GM21360 (cell line): ENCODE results near the gene PRPF19.
"Not testable (repeated sequence)": the region's sequence is repeated elsewhere in the genome, so short reads cannot be mapped to it uniquely, and the experiment has no call there.

ENCODE experiments used
- ATAC-seq: cut with Tn5 transposase; IDR thresholded peaks from one replicate; pipeline ENCODE4 v1.9.1; 2021; ENCODE audit warnings: mild to moderate bottlenecking, moderate library complexity; ENCODE audit not compliant: unreplicated experiment

The PRPF19 gene

GRCh38 chr11:60909680-60910280 lies 3.4 kb upstream of the PRPF19 start:
- ATAC-seq: not testable (repeated sequence)

GRCh38 chr11:60908803-60909202 lies 2.4 kb upstream of the PRPF19 start:
- no peak for ATAC-seq

GRCh38 chr11:60905551-60906113 lies 753 bp downstream of the PRPF19 start:
- no peak for ATAC-seq

GRCh38 chr11:60905047-60905446 lies 1.3 kb downstream of the PRPF19 start:
- ATAC-seq: no peak

- no peak for ATAC-seq
These were observed 3.8 kb downstream of the PRPF19 start for GRCh38 chr11:60902625-60903024.

- no peak for ATAC-seq
These were observed 5.5 kb downstream of the PRPF19 start for GRCh38 chr11:60900673-60901404.

GRCh38 chr11:60899977-60900376 lies 6.4 kb downstream of the PRPF19 start:
- no peak for ATAC-seq

GRCh38 chr11:60899046-60899936 lies 7.1 kb downstream of the PRPF19 start:
- no peak for ATAC-seq

- ATAC-seq: no peak
These were observed 8.9 kb downstream of the PRPF19 start for GRCh38 chr11:60897496-60897895.

GRCh38 chr11:60895687-60896086 lies 10.7 kb downstream of the PRPF19 start:
- no peak for ATAC-seq

- ATAC-seq: no peak
These were observed 15.2 kb downstream of the PRPF19 start for GRCh38 chr11:60891103-60891741.

- ATAC-seq: no peak
These were observed 15.7 kb downstream of the PRPF19 start for GRCh38 chr11:60890696-60891095.

- no peak for ATAC-seq
These were observed 16.5 kb downstream of the PRPF19 start for GRCh38 chr11:60889869-60890311.

- ATAC-seq: no peak
These were observed 18.8 kb downstream of the PRPF19 start for GRCh38 chr11:60887556-60887955.

GRCh38 chr11:60880643-60881282 lies 25.6 kb downstream of the PRPF19 start:
- ATAC-seq: no peak

- no peak for ATAC-seq
These were observed 26.3 kb downstream of the PRPF19 start for GRCh38 chr11:60879971-60880588.

- no peak for ATAC-seq
These were observed 27.3 kb downstream of the PRPF19 start for GRCh38 chr11:60879104-60879503.

GRCh38 chr11:60878245-60879101 lies 27.9 kb downstream of the PRPF19 start:
- ATAC-seq: no peak

- no peak for ATAC-seq
These were observed 30.3 kb downstream of the PRPF19 start for GRCh38 chr11:60876168-60876485.
